ENCODE measurements around the gene SCYGR2. TPM values are rescaled to one million over a fixed set of nuclear protein-coding genes. Genes with fewer than 3 reads are reported as not detected.

Gene SCYGR2
- total and polyA plus RNA-seq, 2 of the 8 experiments (the other 6 are each of a cell fraction or from before 2014, with no cell fraction given), result not detected

DNA sequence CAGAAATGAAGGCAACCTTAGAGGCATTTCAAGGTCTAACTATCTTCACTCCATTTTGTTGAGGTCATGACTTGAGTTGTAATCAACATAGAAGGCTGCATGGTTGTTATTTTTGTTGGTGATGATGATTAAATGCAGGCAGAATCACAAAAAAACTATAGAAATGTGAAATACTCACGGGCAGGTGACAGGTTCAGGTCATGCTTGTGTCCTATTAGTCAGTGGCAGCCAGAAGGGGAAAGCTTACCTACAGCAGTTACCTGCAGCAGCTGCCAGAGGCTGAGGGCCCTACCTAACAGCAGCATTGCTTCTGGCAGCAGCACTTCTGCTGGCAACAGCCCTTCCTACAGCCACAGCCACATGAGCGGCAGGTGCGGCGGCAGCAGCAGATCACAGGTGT lies 15.6 kb downstream of the SCYGR2 start:
- Histone ChIP-seq H3K23ac (ENCODE audit: insufficient read length) (no peak overlapping the region), H3K4me1 (replicated peaks in 1 of 4; ENCODE audit: control insufficient read depth in 3 of 4, insufficient read depth in 4 of 4, low read length in 3 of 4) (peaks cover 0 to 5% (median 1%) of the 10 kb centered on the region in 4 experiments; a peak in 1 of 7 replicates)
- WGBS, 2 experiments (ENCODE audit: extremely low coverage in 1 of 2, insufficient coverage in 1 of 2, insufficient read length in 1 of 2, insufficient replicate concordance in 2 of 2, low coverage in 1 of 2, low lambda C conversion rate in 2 of 2, missing lambda C conversion rate in 1 of 2), result 86% methylated on average over 2 of the region's 4 CpGs; no CpG with 5 or more reads in 1 of the 2 experiments
- TF ChIP-seq CHD2 (IDR thresholded peaks at IDR 0.05; ENCODE audit: low read length) (no peak), CEBPB (IDR thresholded peaks at IDR 0.05; ENCODE audit: low read depth, low read length) (no peak), CTBP2 (IDR thresholded peaks at IDR 0.05; ENCODE audit: borderline replicate concordance, insufficient read depth, insufficient read length, low read length) (no peak), NRF1 (IDR thresholded peaks at IDR 0.05; ENCODE audit: low read depth, low read length) (no peak), PHF8 (conservative IDR thresholded peaks at IDR 0.05; ENCODE audit: low read depth, low read length) (no peak), KDM1A (IDR thresholded peaks at IDR 0.05; ENCODE audit: borderline replicate concordance, low read length) (no peak), SRF (IDR thresholded peaks at IDR 0.05; ENCODE audit: low read depth, low read length) (no peak), EGR1 (IDR thresholded peaks at IDR 0.05; ENCODE audit: borderline replicate concordance, low read depth, low read length) (no peak), GABPA (IDR thresholded peaks at IDR 0.05; ENCODE audit: borderline replicate concordance, insufficient read depth, low read length) (no peak)
- TF ChIP-seq, protein P1, sequence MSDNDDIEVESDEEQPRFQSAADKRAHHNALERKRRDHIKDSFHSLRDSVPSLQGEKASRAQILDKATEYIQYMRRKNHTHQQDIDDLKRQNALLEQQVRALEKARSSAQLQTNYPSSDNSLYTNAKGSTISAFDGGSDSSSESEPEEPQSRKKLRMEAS (IDR thresholded peaks at IDR 0.05), result no peak
- TF ChIP-seq, protein P2, sequence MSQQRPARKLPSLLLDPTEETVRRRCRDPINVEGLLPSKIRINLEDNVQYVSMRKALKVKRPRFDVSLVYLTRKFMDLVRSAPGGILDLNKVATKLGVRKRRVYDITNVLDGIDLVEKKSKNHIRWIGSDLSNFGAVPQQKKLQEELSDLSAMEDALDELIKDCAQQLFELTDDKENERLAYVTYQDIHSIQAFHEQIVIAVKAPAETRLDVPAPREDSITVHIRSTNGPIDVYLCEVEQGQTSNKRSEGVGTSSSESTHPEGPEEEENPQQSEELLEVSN (IDR thresholded peaks at IDR 0.05), result no peak
- TF ChIP-seq, protein P3, sequence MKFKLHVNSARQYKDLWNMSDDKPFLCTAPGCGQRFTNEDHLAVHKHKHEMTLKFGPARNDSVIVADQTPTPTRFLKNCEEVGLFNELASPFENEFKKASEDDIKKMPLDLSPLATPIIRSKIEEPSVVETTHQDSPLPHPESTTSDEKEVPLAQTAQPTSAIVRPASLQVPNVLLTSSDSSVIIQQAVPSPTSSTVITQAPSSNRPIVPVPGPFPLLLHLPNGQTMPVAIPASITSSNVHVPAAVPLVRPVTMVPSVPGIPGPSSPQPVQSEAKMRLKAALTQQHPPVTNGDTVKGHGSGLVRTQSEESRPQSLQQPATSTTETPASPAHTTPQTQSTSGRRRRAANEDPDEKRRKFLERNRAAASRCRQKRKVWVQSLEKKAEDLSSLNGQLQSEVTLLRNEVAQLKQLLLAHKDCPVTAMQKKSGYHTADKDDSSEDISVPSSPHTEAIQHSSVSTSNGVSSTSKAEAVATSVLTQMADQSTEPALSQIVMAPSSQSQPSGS (IDR thresholded peaks at IDR 0.05; ENCODE audit: low read length), result no peak

More for the DNA sequence above, 15.6 kb downstream of the SCYGR2 start:
- Histone ChIP-seq H3K79me1 (ENCODE audit: low read depth, low read length) (no peaks in the 10 kb centered on the region), H2BK5ac (ENCODE audit: low read depth, low read length) (no peak overlapping the region), H4K91ac (replicated peaks; ENCODE audit: insufficient read length, low read length) (no peak overlapping the region), H2BK20ac (ENCODE audit: low read length) (no peak overlapping the region), H3K27me3 (replicated peaks in 1 of 4; ENCODE audit: control insufficient read depth in 3 of 4, extremely low read depth in 1 of 4, insufficient read depth in 3 of 4, low read length in 3 of 4) (no peaks in the 10 kb centered on the region), H2BK120ac (replicated peaks; ENCODE audit: low read depth, low read length) (no peak overlapping the region), H3K27ac (ENCODE audit: low read depth, low read length) (no peak overlapping the region), H3K9ac (replicated peaks in 1 of 4; ENCODE audit: extremely low read depth in 1 of 4, low read depth in 3 of 4, low read length in 3 of 4) (no peak overlapping the region), H3K4me3 (ENCODE audit: extremely low read depth in 1 of 4, insufficient read depth in 2 of 4, low read depth in 3 of 4, low read length in 4 of 4) (no peak overlapping the region), H3K4ac (replicated peaks; ENCODE audit: insufficient read length, low read depth, low read length) (no peak overlapping the region), H4K8ac (ENCODE audit: extremely low read depth, insufficient read depth, low read length) (no peak overlapping the region), H3K36me3 (ENCODE audit: control insufficient read depth in 2 of 4, insufficient read depth in 4 of 4, low read length in 3 of 4) (no peaks in the 10 kb centered on the region), H3K79me2 (ENCODE audit: control insufficient read depth in 1 of 2, insufficient read depth in 2 of 2, low read length in 2 of 2) (no peaks in the 10 kb centered on the region), H2BK15ac (ENCODE audit: low read length) (no peak overlapping the region), H4K20me1 (replicated peaks in 1 of 2; ENCODE audit: control insufficient read depth in 1 of 2, insufficient read depth in 2 of 2, low read length in 2 of 2) (no peaks in the 10 kb centered on the region), H4K5ac (ENCODE audit: insufficient read length, low read depth, low read length) (no peak overlapping the region), H3K23me2 (ENCODE audit: low read depth, low read length) (0 out of 2 replicates have a peak, but pooled peaks cover 3% of the 10 kb centered on the region), H2BK12ac (ENCODE audit: low read depth, low read length) (no peak overlapping the region), H3K56ac (replicated peaks; ENCODE audit: insufficient read length, low read depth, low read length) (no peak overlapping the region), H2AK5ac (ENCODE audit: low read depth, low read length) (no peak overlapping the region), H2AFZ (ENCODE audit: low read length) (no peak overlapping the region), H3K18ac (ENCODE audit: extremely low read depth, low read length) (no peak overlapping the region), H3K4me2 (ENCODE audit: insufficient read depth in 1 of 2, low read depth in 2 of 2, low read length in 2 of 2) (no peak overlapping the region), H3K9me3 (ENCODE audit: insufficient read depth in 2 of 2, low read depth in 1 of 2, low read length in 1 of 2) (no peaks in the 10 kb centered on the region), H3K14ac (ENCODE audit: insufficient read length) (no peak overlapping the region)
- CTCF ChIA-PET (ENCODE audit: partially characterized antibody), result interaction anchor here (1.5 to 2.0 kb wide), 3 partner anchors 13 to 160 kb away, joined by 5 to 8 read pairs (median 6); no protein-coding TSS in a partner anchor
- FAIRE-seq (no peak), DNase-seq (ENCODE audit: low read depth in 1 of 2, low spot score in 2 of 2) (no peak)
- POLR2A ChIA-PET (ENCODE audit: partially characterized antibody), result no interaction called here
